HG03378 (cell line): ENCODE data around the gene CCNI2.

Source experiments
- ATAC-seq: cut with Tn5 transposase; IDR thresholded peaks from one replicate; pipeline ENCODE4 v1.9.1; 2021; ENCODE audit warnings: mild to moderate bottlenecking, moderate library complexity; ENCODE audit not compliant: unreplicated experiment

Gene CCNI2

DNA sequence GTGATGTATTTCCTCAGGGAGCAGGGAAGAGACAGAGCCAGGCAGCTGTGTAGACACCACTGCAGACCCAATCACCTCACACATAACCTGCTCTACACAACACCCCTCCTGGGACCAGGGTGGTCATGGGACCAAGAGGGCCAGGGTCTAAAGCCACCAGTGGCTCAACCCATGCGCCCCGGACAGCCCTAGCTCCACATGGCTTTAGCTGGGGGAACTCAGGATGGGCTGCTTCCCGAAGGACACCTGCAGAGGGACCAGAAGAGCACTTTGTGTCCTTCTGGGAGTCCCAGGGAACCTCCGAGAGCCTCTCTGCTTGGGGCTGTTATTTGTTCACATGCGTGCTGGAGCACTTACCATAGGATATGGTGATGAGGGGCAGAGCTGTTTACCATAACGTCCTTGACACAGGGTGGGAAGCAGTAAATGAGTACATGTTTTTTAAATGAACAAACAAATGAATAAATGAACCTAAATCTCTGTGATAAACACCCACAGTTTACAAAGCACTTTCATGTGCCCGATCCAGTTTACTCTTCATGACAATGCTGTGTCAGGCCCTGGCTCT lies 17.5 kb downstream of the CCNI2 start:
- no peak for ATAC-seq

DNA sequence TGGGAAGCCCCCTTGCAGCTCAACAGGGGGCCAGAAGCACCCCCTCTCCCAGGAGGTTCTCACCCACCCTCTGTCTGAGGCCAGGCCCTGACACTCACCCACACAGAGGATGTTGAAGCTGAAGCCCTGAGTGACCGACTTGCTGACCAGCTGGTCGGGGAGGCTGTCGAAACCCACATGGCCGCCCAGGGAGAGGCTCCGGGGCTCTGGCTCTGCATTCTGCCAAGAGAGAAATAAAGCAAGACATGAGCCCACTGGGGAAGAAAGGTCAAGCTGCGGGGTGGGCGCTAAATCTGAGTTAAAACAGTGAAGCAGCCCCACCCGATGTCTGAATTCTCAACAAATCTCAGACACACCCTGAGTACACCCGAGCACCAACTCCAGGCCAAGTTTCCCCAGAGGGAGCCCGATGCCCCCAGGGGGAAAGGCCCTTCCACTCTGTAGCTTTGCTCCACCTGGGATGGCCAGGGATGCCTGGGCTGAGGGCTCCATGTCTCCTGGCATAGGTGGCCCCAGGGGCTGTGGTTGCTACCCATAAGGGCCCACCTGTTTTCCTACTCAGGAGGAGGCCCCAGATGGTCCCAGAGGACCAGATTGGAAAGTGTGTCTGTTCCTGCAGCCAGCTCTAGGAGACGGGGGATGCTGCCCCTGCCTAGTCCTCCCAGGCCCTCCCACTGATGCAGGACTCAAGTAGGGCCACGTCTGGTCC lies 18.2 kb downstream of the CCNI2 start:
- no peak for ATAC-seq

DNA sequence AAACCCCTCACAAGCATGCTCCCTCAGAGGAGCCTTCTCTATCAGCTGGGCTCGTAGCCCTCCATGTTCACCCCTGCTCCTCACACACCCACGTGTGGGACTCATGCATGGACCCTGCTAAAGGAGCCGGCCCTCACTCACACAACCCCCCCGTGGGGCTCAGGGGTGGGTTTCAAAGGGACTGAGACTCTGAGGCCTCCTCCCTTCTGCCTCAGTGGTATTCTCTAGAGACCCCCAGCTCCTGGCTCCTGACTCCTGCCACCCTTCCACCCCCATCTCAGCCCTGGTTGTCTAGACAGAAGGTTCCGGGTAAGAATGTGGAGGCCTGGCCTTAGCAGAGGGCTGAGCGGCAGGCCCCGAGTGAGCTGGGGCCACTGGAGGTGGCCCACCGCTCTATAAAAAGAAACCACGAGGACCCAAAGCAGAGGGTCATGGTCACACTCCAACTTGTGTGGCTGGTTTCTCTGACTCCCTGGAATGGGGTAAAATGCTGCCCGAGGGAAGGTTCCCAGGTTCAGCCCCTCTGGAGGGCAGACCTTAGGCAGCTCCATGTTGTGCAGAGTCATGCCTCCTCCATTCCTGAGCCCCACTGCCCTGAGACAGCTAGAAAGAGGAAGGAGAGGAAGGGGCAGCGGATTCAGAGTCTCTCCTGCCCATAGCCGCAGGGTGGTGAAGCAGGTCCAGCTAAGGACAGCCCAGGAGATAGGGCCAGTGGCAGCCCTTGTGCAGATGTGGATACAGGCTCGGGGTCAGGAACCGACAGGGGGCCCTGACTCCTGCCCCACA lies 19.0 kb downstream of the CCNI2 start:
- ATAC-seq: no peak

DNA sequence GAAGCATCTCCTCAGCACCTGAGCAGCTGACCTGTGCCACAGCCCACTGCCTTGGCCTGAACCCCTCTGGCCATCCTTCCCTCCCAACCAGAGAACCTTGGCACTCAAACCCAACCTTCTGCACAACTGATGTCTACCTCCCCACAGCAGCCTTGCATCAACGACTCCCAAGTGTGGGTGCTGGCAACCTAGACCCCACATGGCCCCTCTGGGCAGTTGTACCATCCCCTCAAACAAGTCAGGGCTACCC lies 19.5 kb downstream of the CCNI2 start:
- ATAC-seq: no peak

DNA sequence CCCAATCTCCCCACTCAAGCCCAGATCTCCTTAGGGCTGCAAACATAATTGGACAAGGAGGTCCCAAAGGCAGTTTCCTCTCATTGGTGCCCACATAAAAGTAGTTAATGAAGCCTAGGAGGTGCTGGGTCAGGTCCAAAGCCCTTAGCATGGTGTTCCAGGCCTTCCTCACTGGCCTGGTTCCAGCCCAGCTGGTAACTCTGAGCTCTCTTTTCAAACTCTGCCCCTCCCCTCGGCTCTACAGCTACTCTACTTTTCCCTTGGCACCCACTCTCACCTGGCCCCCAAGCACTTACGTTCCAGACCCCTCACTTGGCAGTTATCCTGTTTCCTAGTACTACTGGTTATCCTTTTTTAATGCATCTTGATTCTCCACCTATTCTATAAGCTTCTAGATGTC lies 19.9 kb downstream of the CCNI2 start:
- no peak for ATAC-seq

DNA sequence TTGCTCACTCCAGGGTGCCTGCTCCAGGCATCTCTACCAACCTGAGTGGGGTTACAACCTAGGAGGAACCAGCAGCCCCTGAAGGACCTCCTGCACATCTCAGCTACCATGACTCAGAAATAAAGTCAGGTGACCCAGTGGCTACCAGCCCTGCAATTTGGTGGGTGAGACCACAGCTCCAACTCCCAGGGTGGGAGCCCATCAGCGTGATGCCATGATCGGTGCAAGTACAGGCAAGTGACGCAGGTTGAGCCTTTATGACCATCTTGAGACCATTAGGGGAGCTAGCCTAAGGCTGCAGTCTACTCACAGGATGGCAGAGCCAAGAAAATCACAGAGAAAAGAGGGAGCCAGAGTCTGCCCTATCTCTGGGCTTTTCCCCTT lies 21.3 kb downstream of the CCNI2 start:
- ATAC-seq: no peak

DNA sequence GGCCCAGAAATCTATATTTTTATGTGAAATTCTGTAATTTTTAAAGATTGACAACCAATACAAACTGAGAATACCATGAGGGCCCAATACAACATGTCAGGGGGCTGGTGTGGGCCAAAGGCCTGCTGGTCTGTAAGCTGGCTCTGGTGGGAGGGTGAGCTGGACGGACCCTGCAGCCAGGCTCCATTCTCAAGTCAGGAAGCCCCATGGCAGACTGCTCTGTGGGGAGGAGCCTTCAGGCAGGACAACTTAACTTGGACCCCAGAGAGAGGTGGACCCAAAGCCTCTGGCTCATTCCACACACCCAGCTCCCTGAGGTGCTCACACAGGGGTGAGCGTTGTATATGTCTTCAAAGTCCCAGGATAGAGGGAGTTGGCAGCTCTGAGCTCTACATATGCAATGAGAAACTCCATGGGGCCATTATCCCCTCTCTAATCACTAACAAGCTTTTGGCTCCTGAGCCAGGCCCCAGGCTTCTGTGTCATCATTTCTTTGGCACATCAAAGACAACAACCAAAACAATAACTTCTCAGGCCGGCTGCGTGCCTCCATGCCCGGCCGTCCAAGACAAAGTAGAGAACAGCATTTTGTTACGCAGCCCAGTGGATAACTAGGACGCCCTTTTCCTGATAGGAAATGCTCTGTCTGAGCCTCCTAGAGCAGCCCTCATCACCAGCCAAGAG lies 23.4 kb downstream of the CCNI2 start:
- ATAC-seq: no peak

DNA sequence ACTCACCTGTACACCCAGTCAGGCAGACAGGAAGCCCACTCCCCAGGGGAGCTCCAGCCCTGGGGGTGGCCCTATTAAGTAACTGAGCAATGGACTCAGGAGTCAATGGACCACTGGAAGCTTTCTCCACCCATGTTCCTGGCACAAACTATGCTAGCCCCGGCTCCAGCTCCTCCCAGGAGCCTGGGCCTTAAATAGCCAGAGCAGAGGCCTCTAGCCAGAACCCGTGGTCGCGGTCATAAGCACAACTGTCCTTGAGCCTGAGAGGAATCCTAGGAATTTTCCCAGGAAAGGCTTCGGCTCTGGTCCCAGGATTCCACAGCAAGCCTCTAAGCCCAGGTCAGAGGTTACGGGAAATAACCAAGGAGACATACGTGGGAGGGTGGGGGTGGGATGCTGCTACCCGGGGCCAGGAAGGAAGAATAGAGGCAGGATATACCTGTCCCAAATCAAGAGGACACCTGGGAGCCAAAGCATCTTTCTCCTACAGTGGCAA lies 24.3 kb downstream of the CCNI2 start:
- no peak for ATAC-seq

DNA sequence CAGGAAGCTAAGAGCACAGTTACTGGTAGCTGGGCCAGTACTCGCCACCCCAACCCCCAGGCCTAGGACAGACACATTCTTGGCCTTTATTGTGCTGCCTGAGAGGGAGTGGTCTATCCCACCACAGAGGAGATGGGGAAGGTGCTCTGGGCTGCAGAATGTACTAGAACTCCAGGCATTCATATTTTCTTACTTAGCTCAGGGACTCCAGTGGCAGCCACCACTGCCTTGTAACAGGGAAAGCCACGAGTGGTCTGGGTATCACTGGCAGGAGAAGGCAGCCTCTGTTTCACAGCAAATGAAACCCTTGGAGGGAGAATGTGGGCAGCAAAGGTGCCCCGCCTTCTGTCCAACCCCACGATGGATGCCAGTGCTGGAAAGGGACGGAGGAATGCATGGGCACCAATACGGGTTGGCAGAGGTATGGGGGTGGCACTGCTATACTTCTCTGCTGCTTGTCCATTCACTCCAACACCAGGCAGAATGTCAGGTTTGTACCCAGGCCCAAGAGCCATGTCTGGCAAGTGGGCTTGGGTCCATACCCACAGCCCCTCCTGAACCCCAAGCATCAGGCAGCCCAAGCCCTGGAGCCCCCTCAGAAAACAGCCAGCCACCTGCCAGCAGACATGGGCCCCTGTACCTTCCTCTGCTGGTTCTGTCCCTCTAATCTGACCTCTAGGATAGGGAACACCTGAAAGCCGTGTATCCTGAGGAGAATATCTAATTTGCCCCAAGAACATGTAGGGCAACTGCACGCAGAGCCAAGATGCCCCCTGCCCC lies 25.3 kb downstream of the CCNI2 start:
- ATAC-seq: no peak

DNA sequence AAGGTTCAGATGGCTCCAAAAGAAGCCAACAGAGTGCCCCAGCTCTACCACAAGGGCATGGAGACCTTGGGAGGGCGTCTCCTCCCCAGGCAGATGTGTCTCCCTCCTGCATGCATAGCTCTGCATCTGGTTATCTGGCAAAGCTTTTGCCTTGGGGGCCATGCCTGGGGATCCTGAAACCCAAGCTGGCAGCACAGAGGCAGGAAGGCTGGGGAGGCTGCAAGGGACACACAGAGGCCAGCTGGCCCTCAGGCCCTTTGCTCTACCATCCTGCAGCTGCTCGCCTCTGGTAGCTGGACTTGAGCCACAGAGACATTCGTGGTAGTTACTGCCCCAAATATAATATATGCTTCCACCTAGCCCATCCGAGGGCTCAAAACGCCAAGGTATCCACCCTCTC lies 25.9 kb downstream of the CCNI2 start:
- no peak for ATAC-seq

DNA sequence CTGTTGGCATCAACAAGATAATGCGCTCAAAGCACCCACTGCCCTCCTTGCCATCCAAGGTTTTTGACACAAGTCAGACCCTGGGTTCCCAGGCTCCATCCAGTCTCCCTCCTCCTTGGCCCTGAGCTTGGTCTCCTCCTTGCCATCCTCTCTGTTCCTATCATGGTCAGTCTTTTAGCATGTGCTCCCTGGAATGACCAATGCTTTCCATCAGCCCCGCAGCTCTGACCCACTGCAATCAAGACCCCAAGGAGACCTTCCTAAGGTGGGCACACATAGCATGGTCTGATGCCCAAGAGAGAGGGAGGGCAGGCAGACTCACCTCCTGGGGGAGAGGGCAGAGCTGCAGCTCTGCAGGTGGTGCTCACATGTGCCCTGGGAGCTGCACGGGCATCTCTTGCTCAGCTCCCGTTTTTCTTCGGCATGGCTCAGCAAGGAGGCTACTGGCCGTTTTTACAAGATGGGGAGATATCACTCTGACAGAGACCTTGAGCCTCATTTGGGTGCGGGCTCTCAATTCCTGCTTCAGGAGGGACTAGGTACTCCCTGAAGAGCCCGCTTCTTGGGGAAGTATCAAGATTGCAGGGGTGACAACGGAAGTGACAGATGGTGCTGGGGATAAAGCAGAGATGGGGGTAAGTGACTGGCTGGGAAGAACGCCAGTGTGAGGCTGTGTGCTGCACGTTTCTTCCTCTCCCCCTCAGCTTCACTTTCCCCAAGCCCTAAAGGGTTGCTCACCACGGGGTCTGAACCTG lies 26.6 kb downstream of the CCNI2 start:
- ATAC-seq: no peak

DNA sequence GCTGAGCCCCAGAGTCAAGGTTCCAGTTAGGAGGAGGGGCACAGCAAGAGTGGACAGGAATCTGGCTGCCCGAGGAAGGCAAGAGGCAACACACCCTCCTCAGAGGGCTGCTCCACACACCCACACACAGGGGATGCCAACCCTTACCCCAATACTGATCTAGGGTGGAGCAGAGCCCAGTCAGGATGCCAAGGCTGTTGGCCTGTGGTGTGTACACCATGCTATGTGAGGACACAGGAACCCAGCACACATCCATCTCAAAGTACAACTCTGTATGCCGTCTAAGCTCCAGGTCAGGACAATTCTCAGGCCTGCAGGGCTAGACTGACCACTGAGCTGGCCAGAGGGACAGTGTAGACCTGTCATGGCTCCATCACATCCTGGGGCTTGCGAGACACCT lies 27.2 kb downstream of the CCNI2 start:
- no peak for ATAC-seq

DNA sequence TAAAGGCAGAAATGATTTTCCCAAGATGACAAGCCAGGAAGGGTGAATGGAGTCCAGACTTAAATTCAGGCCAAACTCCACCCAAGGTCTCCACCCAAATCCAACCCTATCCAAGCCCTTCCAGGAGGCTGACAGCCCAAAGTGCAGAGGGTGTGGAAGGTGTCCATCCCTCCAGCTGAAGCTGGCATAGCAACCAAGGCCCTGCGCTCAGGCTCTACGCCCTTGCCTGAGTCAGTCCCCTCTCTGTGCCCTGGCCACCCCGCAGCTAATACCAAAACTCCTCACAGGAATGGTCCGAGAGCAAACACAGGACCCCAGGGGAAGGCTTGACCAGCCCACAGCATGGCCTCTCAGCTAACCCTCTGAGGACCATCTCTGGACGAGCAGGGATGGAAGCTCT lies 27.7 kb downstream of the CCNI2 start:
- no peak for ATAC-seq

DNA sequence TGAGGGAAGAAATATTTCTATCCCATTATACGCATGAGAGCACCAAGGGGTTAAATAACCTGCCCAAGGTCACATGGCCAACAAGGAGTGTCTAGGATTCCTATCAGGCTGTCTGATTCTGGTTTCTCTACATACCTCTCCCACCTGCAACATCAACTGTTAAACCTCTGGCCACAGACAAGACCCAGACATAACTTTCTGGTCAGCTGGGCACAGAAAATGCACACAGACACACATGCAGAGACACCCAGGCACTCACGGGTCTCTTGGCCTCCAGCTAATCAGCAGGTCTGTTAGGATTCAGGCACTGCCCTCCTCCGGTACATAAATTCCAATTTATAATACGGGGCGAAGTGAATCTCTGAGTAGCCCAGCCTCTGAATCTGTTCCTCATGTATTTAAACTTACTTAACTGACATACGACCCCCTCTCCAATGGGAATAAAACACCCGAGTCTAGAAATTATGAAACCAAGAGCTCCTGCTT lies 28.3 kb downstream of the CCNI2 start:
- ATAC-seq: no peak

DNA sequence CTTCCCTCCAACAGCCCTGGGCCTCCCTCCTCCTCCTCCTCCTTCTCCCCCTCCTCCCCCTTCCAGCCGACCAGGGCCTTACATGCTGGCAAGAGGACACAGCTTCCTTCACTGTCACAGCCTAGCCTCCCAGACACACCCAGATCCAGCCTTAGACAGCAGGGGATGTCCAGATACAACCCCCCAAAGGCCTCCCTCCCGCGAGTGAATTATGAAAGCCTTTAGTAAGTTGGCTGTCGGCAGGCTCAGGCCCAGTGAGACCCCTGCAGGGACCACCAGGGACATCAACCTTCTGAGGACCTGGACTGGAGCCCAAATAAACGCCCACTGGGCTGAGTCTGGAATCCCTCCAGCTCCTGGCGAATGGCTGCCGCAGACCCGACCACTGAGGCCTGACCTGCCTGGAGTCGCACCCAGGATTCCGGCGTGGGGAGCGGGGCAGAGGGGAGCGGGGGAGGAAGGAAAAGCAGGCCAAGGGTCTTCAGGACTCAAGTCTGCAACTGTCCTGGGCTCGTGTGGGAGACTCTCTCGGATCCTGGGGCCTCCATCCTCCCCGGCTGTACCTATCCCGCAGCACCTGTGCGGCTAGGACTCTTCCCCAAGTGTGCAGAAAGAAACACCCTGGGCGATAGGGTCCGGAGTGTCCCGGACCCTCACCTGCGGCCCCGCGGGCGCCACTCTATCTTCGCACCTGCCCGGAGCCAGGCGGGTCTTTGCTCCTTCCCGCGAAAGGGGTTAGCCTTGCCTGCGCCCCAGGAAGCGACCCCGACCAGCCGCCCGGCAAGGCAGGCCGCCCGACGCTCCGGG lies 29.1 kb downstream of the CCNI2 start:
- no peak for ATAC-seq

DNA sequence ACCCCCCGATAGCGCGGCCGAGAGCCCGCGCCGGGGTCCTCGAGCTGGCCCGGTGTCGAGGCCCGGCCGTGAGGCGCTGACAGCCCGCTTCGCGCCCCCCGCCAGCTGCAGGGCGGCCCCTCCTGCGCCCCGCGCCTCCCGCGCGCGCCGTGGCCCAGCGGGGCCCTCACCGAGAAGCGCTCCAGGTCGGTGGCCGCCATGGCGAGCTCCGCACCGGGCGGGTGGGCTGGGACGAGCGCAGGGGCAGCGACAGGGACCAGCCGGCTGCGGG lies 29.6 kb downstream of the CCNI2 start:
- ATAC-seq: no peak

DNA sequence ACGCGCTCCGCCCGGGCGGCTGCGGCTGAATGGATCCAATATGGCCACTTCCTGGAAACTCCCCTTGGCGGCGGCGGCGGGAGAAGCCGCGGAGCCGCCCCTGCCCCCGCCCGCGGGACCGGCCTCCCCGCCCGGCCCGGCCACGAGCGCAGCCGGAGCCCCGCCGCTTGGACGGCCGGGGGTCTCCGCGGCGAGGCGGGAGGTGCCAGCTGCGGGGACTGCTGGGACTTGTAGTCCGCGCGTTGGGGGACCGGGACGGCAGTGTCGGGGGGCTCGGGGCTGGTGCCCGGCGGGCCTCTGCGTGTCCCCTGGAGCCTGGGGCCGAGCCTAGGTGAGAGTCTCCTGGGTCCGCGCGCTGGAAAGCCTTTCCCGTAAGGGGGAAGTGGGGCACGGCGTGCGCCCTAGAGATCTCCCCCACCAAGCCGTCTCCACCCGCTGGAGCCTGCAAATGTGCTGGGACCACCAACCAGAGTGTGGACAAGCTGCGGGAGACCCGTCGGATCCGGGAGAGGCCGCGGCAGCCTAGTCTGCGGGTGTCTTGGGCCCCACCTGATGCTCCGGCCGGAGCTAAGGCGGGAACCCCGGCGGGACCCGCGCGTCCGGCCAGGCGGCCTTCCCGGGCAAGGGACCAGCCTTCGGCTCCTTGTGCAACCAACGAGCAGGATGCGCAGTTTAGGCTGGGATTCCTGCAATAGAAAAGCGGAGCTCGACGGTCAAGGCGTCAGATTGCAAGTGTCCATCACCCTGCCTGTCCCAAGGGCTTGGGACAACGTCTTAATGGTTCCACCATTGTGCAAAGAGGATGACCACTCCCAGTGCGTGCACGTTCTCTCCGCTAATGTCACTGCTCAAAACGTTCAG lies 30.2 kb downstream of the CCNI2 start, which contains the start of gene SEPTIN8:
SEPTIN8 (minus strand) TSS at position 31 of the 861 bp plus-strand sequence. CDS start 102 bp downstream, outside the sequence.
- no peak for ATAC-seq

DNA sequence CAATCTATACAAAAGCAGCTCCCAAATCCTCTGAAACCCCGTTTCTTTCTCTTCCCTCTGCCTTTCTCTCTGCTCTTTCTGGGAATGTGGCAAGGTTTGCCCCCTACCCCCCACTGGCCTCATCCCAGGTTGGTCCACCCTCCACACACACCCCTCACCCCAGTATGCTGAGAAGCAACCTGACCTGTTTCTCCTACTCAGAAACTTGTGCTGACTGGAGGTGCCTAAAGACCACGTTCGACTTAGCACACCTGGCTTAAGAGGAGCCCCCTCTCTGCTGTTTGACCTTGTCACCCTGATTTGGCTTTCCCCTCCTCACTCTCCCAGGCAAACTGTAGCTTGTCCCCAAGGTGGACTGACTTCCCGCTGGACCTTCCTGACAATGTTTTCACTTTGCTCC lies 30.9 kb downstream of the CCNI2 start:
- no peak for ATAC-seq

DNA sequence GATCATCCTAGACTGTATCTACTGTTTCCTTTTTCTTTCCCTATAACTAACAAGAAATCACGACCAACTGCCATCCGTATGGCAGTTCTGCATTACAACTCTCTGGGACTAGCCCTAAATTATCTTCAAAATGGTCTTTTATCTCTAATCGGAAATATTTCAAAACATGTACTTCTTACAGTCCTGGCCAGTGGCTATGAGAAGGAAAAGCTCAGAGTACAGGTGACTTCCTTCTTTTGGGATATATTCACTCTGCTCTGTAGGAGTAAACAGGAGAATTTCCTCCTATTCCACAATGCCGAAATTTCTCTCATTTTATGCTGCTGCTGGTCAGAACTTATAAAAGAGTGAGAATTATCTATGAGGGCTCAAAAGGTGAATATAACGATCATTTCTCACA lies 31.6 kb downstream of the CCNI2 start:
- no peak for ATAC-seq
